Right cardiac atrium (tissue), 5 donors: ENCODE results near the gene LGI2. TPM values are rescaled to one million over a fixed set of nuclear protein-coding genes. Genes with fewer than 3 reads are reported as not detected.
"Not testable (repeated sequence)": the region's sequence is repeated elsewhere in the genome, so short reads cannot be mapped to it uniquely, and the experiment has no call there.

Experiments
- ATAC-seq, 2 donors: fragments of 200-7000 bp; cut with Tn5 transposase; one replicate each; pipeline versions ENCODE4 v1.8.0 to v1.9.1; 2020; ENCODE audit warnings: moderate library complexity in 2 of 2, mild to moderate bottlenecking in 1 of 2
- DNase-seq, 3 donors: peaks; one replicate each; pipeline ENCODE4 v3.0.0-alpha.2; 2020
- H3K27ac ChIP-seq: one replicate; pipeline ENCODE4 v1.5.1; 2013; ENCODE audit warnings: mild to moderate bottlenecking, low read length, control low read depth, moderate library complexity
- H3K27me3 ChIP-seq: one replicate; pipeline ENCODE4 v1.6.1; 2013; ENCODE audit not compliant: control insufficient read depth, insufficient read depth
- H3K4me1 ChIP-seq: one replicate; pipeline ENCODE4 v1.6.1; 2013; ENCODE audit warnings: low read length; ENCODE audit not compliant: control insufficient read depth, insufficient read depth
- H3K4me3 ChIP-seq: one replicate; pipeline ENCODE4 v1.5.1; 2013; ENCODE audit warnings: low read length, control low read depth
- H3K9me3 ChIP-seq: one replicate; pipeline ENCODE4 v1.6.1; 2013; ENCODE audit warnings: low read length; ENCODE audit not compliant: control insufficient read depth
- WGBS: extraction: QIAGEN DNeasy Blood & Tissue Kit; methylation state at CpG from one replicate; pipeline ENCODE4 v1.1.7; 2013; 5-methylcytosine and 5-hydroxymethylcytosine counted together
- intact Hi-C, 4 donors: fragments of 100-400 bp; cut with DNase I; formaldehyde crosslinking; loops; one replicate each; pipeline versions ENCODE4 v1.11.0 to v1.14.0; 2022 to 2023
- polyA plus RNA-seq: library from polyadenylated mRNA; stranded (reverse); fragments of 200-250 nt; gene quantifications from one replicate; pipeline ENCODE4 v1.2.3, GENCODE V29; 2013
- total RNA-seq, 4 donors: library from RNA; stranded (reverse); fragmentation: NEBNext Ultra II Directional; extraction: Animal tissue kit (Norgen Biotek cat#: 25700); gene quantifications; one replicate each; pipeline ENCODE4 v1.2.1, GENCODE V29; 2021
- donor health status: healthy with polysubstance abuse.
- donor health status: DM: no; HTN: yes; CAD: no.
- donor health status: DM: no; HTN: no; CAD: no.
- donor health status: DM: no; HTN: yes; CAD: no; lungs with severe emphysema.
- donor health status: DM: yes; HTN: yes; CAD: no.

The LGI2 gene
- total and polyA plus RNA-seq, 5 donors: 2.4 to 7.1 (median 5.4) TPM

GRCh38 chr4:25015012-25015411, 15.7 kb downstream of the LGI2 start:
- H3K4me1 ChIP-seq: no peaks in the 10 kb centered on the region
- 50% methylated on average over 3 of the region's 3 CpGs for WGBS
- H3K27me3 ChIP-seq: no peaks in the 10 kb centered on the region
- DNase-seq (no peak), ATAC-seq (no peak)
- intact Hi-C loops: no loop called here
- no peak overlapping the region for H3K4me3 ChIP-seq
- H3K9me3 ChIP-seq: no peaks in the 10 kb centered on the region
- no peak overlapping the region for H3K27ac ChIP-seq

- ATAC-seq: not testable (repeated sequence)
- 93% methylated on average over 1 of the region's 1 CpG for WGBS
These were observed 16.1 kb downstream of the LGI2 start for GRCh38 chr4:25014662-25014983.

GRCh38 chr4:25013756-25014661, 16.7 kb downstream of the LGI2 start:
- H3K4me1 ChIP-seq: no peaks in the 10 kb centered on the region
- H3K27ac ChIP-seq: no peak overlapping the region
- WGBS: 63% methylated on average over 9 of the region's 9 CpGs
- ATAC-seq (no peak), DNase-seq (no peak)
- no peaks in the 10 kb centered on the region for H3K27me3 ChIP-seq
- intact Hi-C loops: no loop called here
- no peaks in the 10 kb centered on the region for H3K9me3 ChIP-seq
- no peak overlapping the region for H3K4me3 ChIP-seq

More at GRCh38 chr4:25014662-25014983, 16.1 kb downstream of the LGI2 start:
- intact Hi-C loops, DNase-seq, H3K4me3 ChIP-seq, H3K9me3 ChIP-seq, H3K27me3 ChIP-seq, H3K27ac ChIP-seq, H3K4me1 ChIP-seq: not testable (repeated sequence)

- H3K27ac ChIP-seq: no peak overlapping the region
- 84% methylated on average over 8 of the region's 8 CpGs for WGBS
- DNase-seq: no peak
- H3K27me3 ChIP-seq: no peaks in the 10 kb centered on the region
- H3K9me3 ChIP-seq: no peaks in the 10 kb centered on the region
- no peak overlapping the region for H3K4me3 ChIP-seq
- H3K4me1 ChIP-seq: no peaks in the 10 kb centered on the region
- intact Hi-C loops: no loop called here
- ATAC-seq: no peak
These were observed 18.1 kb downstream of the LGI2 start for GRCh38 chr4:25012655-25013054.

- ATAC-seq (no peak), DNase-seq (no peak)
- H3K9me3 ChIP-seq: no peaks in the 10 kb centered on the region
- WGBS: 84% methylated on average over 14 of the region's 14 CpGs
- H3K27ac ChIP-seq: no peak overlapping the region
- intact Hi-C loops: no loop called here
- H3K4me1 ChIP-seq: no peaks in the 10 kb centered on the region
- H3K27me3 ChIP-seq: no peaks in the 10 kb centered on the region
- H3K4me3 ChIP-seq: no peak overlapping the region
These were observed 19.4 kb downstream of the LGI2 start for GRCh38 chr4:25011135-25011866.

- no peaks in the 10 kb centered on the region for H3K27me3 ChIP-seq
- intact Hi-C loops: no loop called here
- peak; percentile 30 to 36 for ATAC-seq
- no peak overlapping the region for H3K27ac ChIP-seq
- WGBS: 76% methylated on average over 2 of the region's 2 CpGs
- DNase-seq: no peak
- no peak overlapping the region for H3K4me3 ChIP-seq
- no peaks in the 10 kb centered on the region for H3K4me1 ChIP-seq
- no peaks in the 10 kb centered on the region for H3K9me3 ChIP-seq
These were observed 23.1 kb downstream of the LGI2 start for GRCh38 chr4:25007598-25007997.

GRCh38 chr4:25002681-25003080, 28.1 kb downstream of the LGI2 start:
- intact Hi-C loops: no loop called here
- 68% methylated on average over 1 of the region's 1 CpG for WGBS
- no peak overlapping the region for H3K27ac ChIP-seq

GRCh38 chr4:25001509-25001908, 29.2 kb downstream of the LGI2 start:
- intact Hi-C loops: no loop called here
- DNase-seq (no peak), ATAC-seq (no peak)
- Histone ChIP-seq H3K27me3 (no peaks in the 10 kb centered on the region), H3K9me3 (no peaks in the 10 kb centered on the region), H3K4me1 (no peaks in the 10 kb centered on the region), H3K4me3 (no peak overlapping the region), H3K27ac (no peak overlapping the region)
- 80% methylated on average over 3 of the region's 3 CpGs for WGBS

More at GRCh38 chr4:25002681-25003080, 28.1 kb downstream of the LGI2 start:
- DNase-seq: no peak
- ATAC-seq: peak in 1 of 2 donors; percentile 88
- no peaks in the 10 kb centered on the region for H3K9me3 ChIP-seq
- H3K4me1 ChIP-seq: no peaks in the 10 kb centered on the region
- no peaks in the 10 kb centered on the region for H3K27me3 ChIP-seq
- no peak overlapping the region for H3K4me3 ChIP-seq

- Histone ChIP-seq H3K4me1 (no peaks in the 10 kb centered on the region), H3K4me3 (no peak overlapping the region), H3K9me3 (no peaks in the 10 kb centered on the region), H3K27me3 (no peaks in the 10 kb centered on the region), H3K27ac (no peak overlapping the region)
- 73% methylated on average over 5 of the region's 5 CpGs for WGBS
- intact Hi-C loops: no loop called here
- DNase-seq (no peak), ATAC-seq (no peak)
These were observed 30.1 kb downstream of the LGI2 start for GRCh38 chr4:25000639-25001038.

GRCh38 chr4:24999392-25000089, 31.2 kb downstream of the LGI2 start:
- no peak for DNase-seq
- no peak overlapping the region for H3K4me3 ChIP-seq
- ATAC-seq: peak in 1 of 2 donors; percentile 34
- whole genome bisulfite sequencing: 7% methylated on average over 8 of the region's 8 CpGs
- intact Hi-C loops: no loop called here
- no peak overlapping the region for H3K27ac ChIP-seq
- H3K9me3 ChIP-seq: no peaks in the 10 kb centered on the region
- H3K27me3 ChIP-seq: no peaks in the 10 kb centered on the region
- H3K4me1 ChIP-seq: no peaks in the 10 kb centered on the region
